Activated naive CD4-positive, alpha-beta T cell treated with Interleukin-2 at 50 U/mL for 16 hours (primary cell): ENCODE measurements around the gene HMGXB3.
A peak's percentile ranks its signal among the peaks of the same experiment; 100 is the strongest.

ENCODE experiments used
- DNase-seq: peaks from one replicate; pipeline ENCODE4 v3.0.0-alpha.2; 2020

The HMGXB3 gene

GRCh38 chr5:150000256-150000989 is at the start of gene HMGXB3, which contains the start of gene TIGD6:
Gene HMGXB3, plus strand, starts transcription at chr5:150000739. Its CDS starts 4,114 bp downstream, at chr5:150004853.
Gene TIGD6, minus strand, starts transcription at chr5:150000654. Its CDS starts 4,306 bp downstream, at chr5:149996348.
- peak; percentile 91 for DNase-seq

- DNase-seq: no peak
Observed at GRCh38 chr5:149951138-149951749, 49.3 kb upstream of the HMGXB3 start.

GRCh38 chr5:149953436-149954121 is 47.0 kb upstream of the HMGXB3 start:
- DNase-seq: no peak

- no peak for DNase-seq
Observed at GRCh38 chr5:149954798-149955197, 45.7 kb upstream of the HMGXB3 start.

DNA sequence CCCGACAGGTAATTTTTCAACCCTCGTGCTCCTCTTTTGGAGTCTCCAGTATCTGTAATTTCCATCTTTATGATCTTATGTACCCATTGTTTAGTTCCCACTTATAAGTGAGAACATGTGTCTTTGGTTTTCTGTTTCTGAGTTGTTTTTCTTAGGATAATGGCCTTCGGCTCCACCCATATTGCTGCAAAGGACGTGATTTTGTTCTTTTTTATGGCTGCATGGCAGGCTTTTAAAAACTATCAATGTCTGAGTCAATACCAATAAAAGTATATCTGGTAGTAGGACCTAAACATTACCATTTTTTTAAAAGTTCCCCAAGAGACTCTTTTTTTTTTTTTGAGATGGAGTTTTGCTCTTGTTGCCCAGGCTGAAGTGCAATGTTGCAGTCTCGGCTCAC is 43.9 kb upstream of the HMGXB3 start:
- no peak for DNase-seq

GRCh38 chr5:149957855-149958254 is 42.7 kb upstream of the HMGXB3 start:
- DNase-seq: no peak

DNA sequence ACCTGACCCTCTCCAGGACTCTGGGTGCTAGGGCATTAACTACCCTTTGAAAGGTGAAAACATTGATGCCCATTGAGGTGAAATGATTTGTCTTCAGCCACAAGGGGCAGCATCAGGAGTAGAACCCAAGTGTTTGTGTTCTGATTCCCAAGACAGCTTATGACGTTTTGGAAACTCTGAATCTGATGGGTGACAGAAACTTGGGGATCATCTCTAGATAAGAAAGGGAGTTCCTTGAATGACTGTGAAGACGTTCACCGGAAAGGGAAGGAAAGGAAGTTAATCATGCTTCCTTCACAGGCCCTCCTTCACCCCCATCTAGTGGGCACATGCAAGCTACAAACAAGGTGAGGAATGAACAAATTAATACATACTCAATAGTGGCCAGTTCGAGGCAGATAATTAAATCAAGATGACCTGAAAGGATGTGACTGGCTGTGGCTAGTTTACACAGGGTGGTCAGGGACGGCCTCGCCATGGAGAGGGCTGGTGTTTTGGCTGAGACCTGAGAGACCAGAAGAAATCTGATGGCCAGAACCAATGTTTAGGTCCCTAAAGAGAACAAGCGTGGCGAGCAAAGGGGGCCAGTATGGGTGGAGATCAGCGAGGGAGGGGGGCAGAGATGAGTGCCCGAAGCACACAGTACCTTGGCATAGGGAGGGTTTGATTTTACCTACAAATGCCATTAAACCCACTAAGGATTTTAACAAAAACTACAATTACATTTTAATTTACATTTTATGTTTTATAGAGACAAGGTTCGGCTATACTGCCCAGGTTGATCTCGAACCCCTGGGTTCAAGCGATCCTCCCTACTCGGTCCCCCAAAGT is 40.9 kb upstream of the HMGXB3 start:
- DNase-seq: peak; percentile 52

GRCh38 chr5:149960272-149961185 is 40.0 kb upstream of the HMGXB3 start, which contains the start of gene SLC26A2:
Gene SLC26A2, plus strand, starts transcription at chr5:149960758. Its CDS starts 16,895 bp downstream, at chr5:149977653.
- peak; percentile 94 for DNase-seq

DNA sequence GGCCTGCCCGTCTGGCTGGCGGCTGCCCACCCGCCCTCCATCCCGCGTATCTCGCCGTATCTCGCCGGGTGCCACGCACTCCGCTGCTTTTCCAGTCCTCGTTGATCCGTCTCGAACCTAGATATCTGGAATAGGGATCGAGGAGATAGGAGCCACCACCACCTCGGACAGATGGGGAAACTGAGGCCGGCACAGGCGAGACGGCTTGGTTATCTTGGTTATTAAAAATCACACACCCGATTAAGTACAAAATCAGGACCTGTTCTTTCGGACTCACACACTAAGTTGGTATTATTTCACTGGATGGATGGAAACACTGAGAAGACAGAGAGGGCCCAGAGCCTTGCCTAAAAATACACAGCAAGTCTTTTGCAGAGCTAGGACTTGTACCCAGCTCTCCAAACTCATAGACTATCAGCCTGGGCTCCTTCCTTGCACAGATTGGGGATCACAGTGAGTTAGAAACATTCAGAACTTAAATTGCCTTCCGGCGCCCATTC is 39.3 kb upstream of the HMGXB3 start:
- DNase-seq: no peak

GRCh38 chr5:149961957-149962409 is 38.6 kb upstream of the HMGXB3 start:
- DNase-seq: no peak

- DNase-seq: no peak
Observed at GRCh38 chr5:149962601-149963300, 37.8 kb upstream of the HMGXB3 start.

GRCh38 chr5:149963729-149964128 is 36.8 kb upstream of the HMGXB3 start:
- DNase-seq: no peak

DNA sequence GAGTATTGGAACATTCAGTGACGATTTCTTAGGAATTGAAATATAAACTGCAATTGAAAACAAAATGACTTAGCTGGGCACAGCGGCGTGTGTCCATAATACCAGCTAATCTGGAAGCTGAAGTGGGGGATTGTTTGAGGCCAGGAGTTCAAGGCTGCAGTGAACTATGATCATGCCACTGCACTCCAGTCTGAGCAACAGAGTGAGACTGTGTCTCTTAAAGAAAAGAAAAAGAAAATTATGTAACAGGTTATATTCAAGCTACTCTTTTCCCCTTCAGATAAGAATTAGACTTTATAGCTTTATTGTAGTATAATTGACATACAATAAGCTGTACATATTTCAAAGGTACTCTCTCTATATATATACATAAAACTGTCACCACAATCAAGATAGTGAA is 33.6 kb upstream of the HMGXB3 start:
- no peak for DNase-seq

DNA sequence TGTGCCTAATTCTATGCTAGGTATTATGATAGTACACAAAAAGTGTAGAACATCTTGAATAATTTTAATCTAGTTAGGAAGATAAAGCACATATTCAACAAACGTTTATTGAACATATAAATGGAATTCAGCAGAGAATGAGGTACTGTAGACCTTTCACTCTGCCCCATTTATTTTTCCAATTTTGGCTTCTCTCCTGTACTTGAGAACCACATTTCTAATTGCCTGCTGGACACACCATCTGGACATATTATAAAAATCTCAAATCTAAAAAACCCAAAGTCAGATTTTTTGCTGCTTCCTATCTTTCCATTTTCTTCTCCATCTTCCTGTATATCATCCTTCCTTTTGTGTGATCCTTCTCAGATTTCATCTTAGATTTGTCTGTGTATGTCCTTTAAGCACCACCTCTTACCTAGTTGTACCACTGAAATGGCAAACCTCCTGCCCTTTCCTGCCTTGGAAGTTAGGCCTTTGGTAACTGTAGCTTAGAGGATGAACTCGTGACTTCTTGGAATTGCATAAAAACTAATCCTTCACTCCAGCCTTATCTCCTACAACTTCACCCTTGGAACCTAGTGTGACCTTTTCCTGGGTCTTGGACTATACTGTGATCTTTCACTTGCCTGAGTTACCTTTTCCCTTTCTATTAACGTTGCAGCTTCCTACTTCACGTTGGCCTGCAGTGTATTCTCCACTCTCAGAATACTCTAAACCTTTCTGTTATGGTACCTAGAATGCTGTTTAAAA is 31.2 kb upstream of the HMGXB3 start:
- DNase-seq: no peak

- DNase-seq: no peak
Observed at GRCh38 chr5:149975409-149975808, 25.1 kb upstream of the HMGXB3 start.

GRCh38 chr5:149979896-149980295 is 20.6 kb upstream of the HMGXB3 start:
- DNase-seq: no peak

GRCh38 chr5:149981206-149981605 is 19.3 kb upstream of the HMGXB3 start:
- no peak for DNase-seq

GRCh38 chr5:149982505-149982904 is 18.0 kb upstream of the HMGXB3 start:
- no peak for DNase-seq

DNA sequence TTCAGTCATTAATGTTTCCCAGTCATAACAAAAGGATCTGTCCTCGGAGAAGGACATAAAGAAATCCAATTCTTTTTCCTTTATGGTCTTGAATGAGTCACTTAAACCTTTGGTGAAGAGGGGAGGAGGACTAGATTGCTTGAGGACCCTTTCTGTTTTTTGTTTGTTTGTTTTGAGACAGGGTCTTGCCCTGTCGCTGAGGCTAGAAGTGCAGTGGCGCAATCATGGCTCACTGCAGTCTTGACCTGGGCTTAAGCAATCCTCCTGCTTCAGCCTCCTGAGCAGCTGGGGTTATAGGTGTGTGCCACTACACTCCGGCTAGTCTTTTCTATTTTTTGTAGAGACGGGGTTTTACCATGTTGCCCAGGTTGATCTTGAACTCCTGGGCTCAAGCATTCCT is 12.4 kb upstream of the HMGXB3 start:
- no peak for DNase-seq
